Right cardiac atrium (tissue), 5 donors: Measurements from ENCODE around the gene CEP192. TPM values are rescaled to one million over a fixed set of nuclear protein-coding genes. Genes with fewer than 3 reads are reported as not detected.

ENCODE experiments used
- ATAC-seq, 2 donors: fragments of 200-7000 bp; cut with Tn5 transposase; one replicate each; pipeline versions ENCODE4 v1.8.0 to v1.9.1; 2020; ENCODE audit warnings: moderate library complexity in 2 of 2, mild to moderate bottlenecking in 1 of 2
- DNase-seq, 3 donors: peaks; one replicate each; pipeline ENCODE4 v3.0.0-alpha.2; 2020
- H3K27ac ChIP-seq: one replicate; pipeline ENCODE4 v1.5.1; 2013; ENCODE audit warnings: mild to moderate bottlenecking, low read length, control low read depth, moderate library complexity
- H3K27me3 ChIP-seq: one replicate; pipeline ENCODE4 v1.6.1; 2013; ENCODE audit not compliant: control insufficient read depth, insufficient read depth
- H3K4me1 ChIP-seq: one replicate; pipeline ENCODE4 v1.6.1; 2013; ENCODE audit warnings: low read length; ENCODE audit not compliant: control insufficient read depth, insufficient read depth
- H3K4me3 ChIP-seq: one replicate; pipeline ENCODE4 v1.5.1; 2013; ENCODE audit warnings: low read length, control low read depth
- H3K9me3 ChIP-seq: one replicate; pipeline ENCODE4 v1.6.1; 2013; ENCODE audit warnings: low read length; ENCODE audit not compliant: control insufficient read depth
- WGBS: extraction: QIAGEN DNeasy Blood & Tissue Kit; methylation state at CpG from one replicate; pipeline ENCODE4 v1.1.7; 2013; 5-methylcytosine and 5-hydroxymethylcytosine counted together
- intact Hi-C, 4 donors: fragments of 100-400 bp; cut with DNase I; formaldehyde crosslinking; loops; one replicate each; pipeline versions ENCODE4 v1.11.0 to v1.14.0; 2022 to 2023
- polyA plus RNA-seq: library from polyadenylated mRNA; stranded (reverse); fragments of 200-250 nt; gene quantifications from one replicate; pipeline ENCODE4 v1.2.3, GENCODE V29; 2013
- total RNA-seq, 4 donors: library from RNA; stranded (reverse); fragmentation: NEBNext Ultra II Directional; extraction: Animal tissue kit (Norgen Biotek cat#: 25700); gene quantifications; one replicate each; pipeline ENCODE4 v1.2.1, GENCODE V29; 2021
- donor health status: healthy with polysubstance abuse.
- donor health status: DM: no; HTN: yes; CAD: no.
- donor health status: DM: no; HTN: no; CAD: no.
- donor health status: DM: no; HTN: yes; CAD: no; lungs with severe emphysema.
- donor health status: DM: yes; HTN: yes; CAD: no.

The CEP192 gene
- total and polyA plus RNA-seq, 5 donors = 8.2 to 33.5 (median 29.8) TPM

DNA sequence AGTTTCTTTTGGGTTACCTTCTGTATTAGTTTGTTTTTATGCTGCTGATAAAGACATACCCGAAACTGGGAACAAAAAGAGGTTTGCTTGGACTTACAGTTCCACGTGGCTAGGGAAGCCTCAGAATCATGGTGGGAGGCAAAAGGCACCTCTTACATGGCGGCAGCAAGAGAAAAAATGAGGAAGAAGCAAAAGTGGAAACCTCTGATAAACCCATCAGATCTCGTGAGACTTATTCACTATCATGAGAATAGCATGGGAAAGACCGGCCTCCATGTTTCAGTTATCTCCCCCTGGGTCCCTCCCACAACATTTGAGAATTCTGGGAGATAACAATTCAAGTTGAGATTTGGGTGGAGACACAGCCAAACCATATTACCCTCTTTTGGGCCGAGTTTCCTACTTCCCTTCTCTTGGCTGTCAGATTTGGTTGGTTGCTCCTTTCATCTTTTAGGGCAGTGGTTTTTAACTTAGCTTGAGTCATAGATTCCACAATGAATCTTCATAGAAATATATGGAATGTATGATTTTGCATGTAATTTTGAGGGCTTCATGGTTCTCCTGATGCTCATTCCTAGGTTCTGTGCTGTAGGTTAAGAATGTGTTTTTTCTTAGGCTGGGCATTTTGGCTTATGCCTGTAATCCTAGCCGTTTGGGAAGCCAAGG, 44.2 kb downstream of the CEP192 start:
- 90% methylated on average over 7 of the region's 7 CpGs for WGBS
- intact Hi-C loops = no loop called here

DNA sequence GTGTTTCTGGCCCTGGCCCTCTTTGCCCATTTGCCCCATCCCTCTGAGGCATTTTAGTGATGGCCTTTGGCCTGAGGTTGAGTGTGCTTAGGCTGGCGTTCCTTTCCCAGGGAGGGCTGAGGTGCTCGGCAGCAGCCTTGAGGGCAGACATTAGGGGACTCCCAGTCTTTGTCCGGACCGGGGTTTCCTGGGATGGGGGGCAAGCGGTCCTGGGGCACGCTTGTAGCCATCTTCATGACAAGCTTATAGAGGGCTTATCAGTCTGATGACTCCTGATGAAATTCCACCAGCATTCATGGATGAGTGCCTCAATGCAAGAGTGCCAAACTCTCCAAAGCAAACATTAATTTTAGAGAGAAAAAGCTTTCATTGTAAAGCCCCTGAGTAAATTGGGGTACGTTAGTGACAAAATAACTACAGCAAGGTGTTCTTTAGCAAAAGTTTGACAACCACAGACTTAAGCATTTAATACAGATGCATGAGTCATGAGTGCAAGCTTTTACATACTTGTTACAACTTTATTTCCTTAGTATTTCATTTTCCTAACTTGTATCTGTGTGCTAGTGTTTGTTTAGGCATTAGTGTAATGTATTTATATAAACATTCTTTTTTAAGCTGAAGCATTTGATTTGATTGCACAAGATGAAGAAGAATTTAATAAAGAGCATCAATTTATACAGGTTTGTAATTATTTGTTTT, 45.6 kb downstream of the CEP192 start:
- Histone ChIP-seq H3K27ac (no peak overlapping the region), H3K27me3 (no peaks in the 10 kb centered on the region), H3K4me1 (no peaks in the 10 kb centered on the region), H3K9me3 (no peaks in the 10 kb centered on the region), H3K4me3 (no peak overlapping the region)
- intact Hi-C loops = no loop called here
- WGBS = 74% methylated on average over 7 of the region's 7 CpGs
- ATAC-seq (no peak), DNase-seq (peak in 1 of 3 donors; percentile 29)

More for the DNA sequence above, 44.2 kb downstream of the CEP192 start:
- Histone ChIP-seq H3K9me3 (no peaks in the 10 kb centered on the region), H3K27ac (no peak overlapping the region), H3K4me3 (no peak overlapping the region), H3K4me1 (no peaks in the 10 kb centered on the region), H3K27me3 (no peaks in the 10 kb centered on the region)
- ATAC-seq (no peak), DNase-seq (no peak)

GRCh38 chr18:13039806-13040205, 48.6 kb downstream of the CEP192 start:
- 95% methylated on average over 1 of the region's 1 CpG for WGBS
- no peak for ATAC-seq

GRCh38 chr18:13043066-13043465, 51.9 kb downstream of the CEP192 start:
- no peak for ATAC-seq
- DNase-seq = no peak
- H3K4me1 ChIP-seq = no peaks in the 10 kb centered on the region
- H3K27ac ChIP-seq = no peak overlapping the region
- intact Hi-C loops = no loop called here
- no peaks in the 10 kb centered on the region for H3K27me3 ChIP-seq
- 85% methylated on average over 4 of the region's 4 CpGs for WGBS
- H3K4me3 ChIP-seq = no peak overlapping the region
- H3K9me3 ChIP-seq = no peaks in the 10 kb centered on the region

More at GRCh38 chr18:13039806-13040205, 48.6 kb downstream of the CEP192 start:
- Histone ChIP-seq H3K9me3 (no peaks in the 10 kb centered on the region), H3K27me3 (no peaks in the 10 kb centered on the region), H3K4me3 (no peak overlapping the region), H3K4me1 (no peaks in the 10 kb centered on the region), H3K27ac (no peak overlapping the region)
- intact Hi-C loops = no loop called here
- DNase-seq = no peak

- Histone ChIP-seq H3K4me1 (no peaks in the 10 kb centered on the region), H3K4me3 (no peak overlapping the region), H3K27ac (no peak overlapping the region), H3K9me3 (no peaks in the 10 kb centered on the region), H3K27me3 (no peaks in the 10 kb centered on the region)
- DNase-seq (no peak), ATAC-seq (no peak)
- WGBS = 90% methylated on average over 6 of the region's 6 CpGs
- intact Hi-C loops = no loop called here
These were observed 57.0 kb downstream of the CEP192 start for GRCh38 chr18:13048061-13048595.

GRCh38 chr18:13051159-13051558, 60.0 kb downstream of the CEP192 start:
- no peak overlapping the region for H3K27ac ChIP-seq
- 99% methylated on average over 6 of the region's 6 CpGs for WGBS
- no peak for ATAC-seq
- H3K9me3 ChIP-seq = no peaks in the 10 kb centered on the region
- intact Hi-C loops = no loop called here
- no peaks in the 10 kb centered on the region for H3K4me1 ChIP-seq
- no peak overlapping the region for H3K4me3 ChIP-seq
- H3K27me3 ChIP-seq = no peaks in the 10 kb centered on the region
- no peak for DNase-seq

DNA sequence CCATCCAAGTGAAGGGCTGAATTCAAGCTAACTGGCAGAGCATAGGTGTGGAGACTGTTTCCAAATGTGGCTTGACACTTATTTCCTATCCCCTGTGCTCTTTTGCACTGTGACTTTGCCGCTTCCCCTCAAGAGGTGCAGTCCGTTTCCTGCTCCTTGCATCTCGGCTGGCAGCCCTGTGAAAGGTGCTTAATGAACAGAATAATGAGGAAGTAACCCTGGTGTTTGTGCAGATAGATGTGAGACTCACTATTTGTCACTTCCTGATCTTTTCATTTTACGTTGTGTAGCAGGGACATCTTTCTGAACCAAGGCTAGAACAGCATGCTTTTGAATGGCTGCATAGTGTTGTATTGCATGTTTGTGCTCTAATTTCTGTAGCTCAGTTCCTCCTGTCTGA, 60.8 kb downstream of the CEP192 start:
- Histone ChIP-seq H3K9me3 (no peaks in the 10 kb centered on the region), H3K27me3 (no peaks in the 10 kb centered on the region), H3K27ac (no peak overlapping the region), H3K4me3 (no peak overlapping the region), H3K4me1 (no peaks in the 10 kb centered on the region)
- DNase-seq = no peak
- intact Hi-C loops = no loop called here
- 79% methylated on average over 4 of the region's 4 CpGs for WGBS
- no peak for ATAC-seq

GRCh38 chr18:13054336-13054735, 63.2 kb downstream of the CEP192 start:
- H3K4me3 ChIP-seq = no peak overlapping the region
- no peaks in the 10 kb centered on the region for H3K9me3 ChIP-seq
- H3K27ac ChIP-seq = no peak overlapping the region
- 92% methylated on average over 2 of the region's 2 CpGs for WGBS
- intact Hi-C loops = no loop called here
- no peaks in the 10 kb centered on the region for H3K4me1 ChIP-seq
- DNase-seq = no peak
- H3K27me3 ChIP-seq = no peaks in the 10 kb centered on the region
- ATAC-seq = no peak

DNA sequence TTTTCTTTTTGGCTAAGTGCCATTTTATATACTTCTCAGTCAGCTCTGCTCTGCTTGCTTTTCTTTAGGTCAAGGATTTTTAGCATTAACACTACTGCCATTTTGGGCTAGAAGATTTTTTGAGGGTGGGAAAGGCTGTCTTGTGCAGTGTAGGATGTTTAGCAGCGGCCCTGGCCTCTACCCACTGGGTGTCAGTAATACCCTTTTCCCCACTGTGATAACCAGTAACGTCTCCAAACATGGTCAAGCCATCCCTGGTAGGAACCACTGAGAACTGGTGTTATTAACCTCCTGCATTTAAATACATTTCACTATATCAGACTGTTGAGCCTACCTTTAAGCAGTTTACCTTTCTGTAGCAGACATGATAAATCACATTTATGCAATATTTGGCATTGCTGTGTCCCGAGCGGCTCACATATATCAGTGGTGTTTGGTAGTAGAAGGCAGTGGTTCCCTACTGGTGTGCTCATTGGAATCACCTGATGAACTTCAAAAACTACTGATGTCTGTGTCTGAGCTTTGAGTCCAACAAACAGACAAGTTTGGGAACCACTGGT, 70.5 kb downstream of the CEP192 start:
- no peaks in the 10 kb centered on the region for H3K4me1 ChIP-seq
- intact Hi-C loops = no loop called here
- DNase-seq (peak in 1 of 3 donors; percentile 18), ATAC-seq (peak; percentile 36 to 51)
- H3K27ac ChIP-seq = no peak overlapping the region
- no peaks in the 10 kb centered on the region for H3K9me3 ChIP-seq
- no peak overlapping the region for H3K4me3 ChIP-seq
- WGBS = 82% methylated on average over 4 of the region's 4 CpGs
- H3K27me3 ChIP-seq = no peaks in the 10 kb centered on the region

DNA sequence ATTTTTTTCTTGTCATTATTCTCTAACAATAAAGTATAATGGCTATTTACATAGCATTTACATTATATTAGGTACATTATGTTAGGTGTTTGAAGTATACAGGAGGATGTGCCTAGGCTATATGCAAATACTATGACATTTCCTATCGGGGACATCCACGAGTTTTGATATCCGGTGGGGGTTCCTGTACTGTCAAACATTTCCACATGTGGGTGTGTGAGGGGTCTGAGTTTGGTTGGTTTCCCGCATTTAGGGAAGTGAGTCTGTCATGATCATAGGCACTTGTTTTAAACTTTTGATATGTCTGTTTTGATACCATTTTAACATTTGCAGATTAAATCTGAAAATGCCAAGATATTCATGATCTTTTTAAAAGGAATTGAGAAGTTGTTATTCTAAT, 76.0 kb downstream of the CEP192 start:
- no peak for ATAC-seq
- WGBS = 66% methylated on average over 4 of the region's 4 CpGs
- H3K27me3 ChIP-seq = no peaks in the 10 kb centered on the region
- H3K27ac ChIP-seq = no peak overlapping the region
- H3K4me1 ChIP-seq = no peaks in the 10 kb centered on the region
- intact Hi-C loops = no loop called here
- no peak for DNase-seq
- no peaks in the 10 kb centered on the region for H3K9me3 ChIP-seq
- H3K4me3 ChIP-seq = no peak overlapping the region

GRCh38 chr18:13067966-13068365, 76.8 kb downstream of the CEP192 start:
- no peak for ATAC-seq
- Histone ChIP-seq H3K4me1 (no peaks in the 10 kb centered on the region), H3K27ac (no peak overlapping the region), H3K9me3 (no peaks in the 10 kb centered on the region), H3K27me3 (no peaks in the 10 kb centered on the region), H3K4me3 (no peak overlapping the region)
- intact Hi-C loops = no loop called here
- DNase-seq = no peak
- WGBS = 86% methylated on average over 7 of the region's 7 CpGs
